Loucy (cell line): Measurements from ENCODE around the gene C15orf39.

Experiments used
- EZH2phosphoT487 ChIP-seq: fragments of 200-600 bp; IDR thresholded peaks from 2 replicates; pipeline ENCODE4 v1.6.1; 2018; ENCODE audit warnings: antibody characterized with exemption, mild to moderate bottlenecking, moderate library complexity, borderline replicate concordance
- TF ChIP-seq, protein P1 (sequence below): fragments of 200-600 bp; sonication (generic); conservative IDR thresholded peaks from 2 replicates; pipeline ENCODE4 v1.5.1; 2014; ENCODE audit warnings: mild to moderate bottlenecking, antibody characterized with exemption, low read length

DNA sequence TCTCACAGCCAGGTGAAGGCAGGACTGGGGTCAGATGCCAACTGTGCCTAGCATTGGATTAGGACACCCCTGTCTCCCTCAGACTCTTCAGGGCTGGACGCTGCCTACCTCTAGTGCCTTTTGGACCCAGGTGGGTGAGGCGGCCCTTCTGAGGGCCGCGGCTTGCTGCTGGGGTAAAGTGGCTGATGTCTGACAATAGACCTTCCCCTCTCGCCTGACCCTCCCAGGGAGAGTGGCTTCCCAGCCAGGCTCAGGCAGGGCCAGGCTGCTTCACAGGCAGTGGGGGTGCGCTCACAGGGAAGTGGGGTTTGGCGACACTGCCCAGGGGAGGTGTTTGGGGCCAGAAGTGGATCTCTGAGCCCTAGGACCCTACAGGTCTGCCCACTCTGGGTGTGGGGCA, 43.3 kb upstream of the C15orf39 start:
- TF ChIP-seq, protein P1, sequence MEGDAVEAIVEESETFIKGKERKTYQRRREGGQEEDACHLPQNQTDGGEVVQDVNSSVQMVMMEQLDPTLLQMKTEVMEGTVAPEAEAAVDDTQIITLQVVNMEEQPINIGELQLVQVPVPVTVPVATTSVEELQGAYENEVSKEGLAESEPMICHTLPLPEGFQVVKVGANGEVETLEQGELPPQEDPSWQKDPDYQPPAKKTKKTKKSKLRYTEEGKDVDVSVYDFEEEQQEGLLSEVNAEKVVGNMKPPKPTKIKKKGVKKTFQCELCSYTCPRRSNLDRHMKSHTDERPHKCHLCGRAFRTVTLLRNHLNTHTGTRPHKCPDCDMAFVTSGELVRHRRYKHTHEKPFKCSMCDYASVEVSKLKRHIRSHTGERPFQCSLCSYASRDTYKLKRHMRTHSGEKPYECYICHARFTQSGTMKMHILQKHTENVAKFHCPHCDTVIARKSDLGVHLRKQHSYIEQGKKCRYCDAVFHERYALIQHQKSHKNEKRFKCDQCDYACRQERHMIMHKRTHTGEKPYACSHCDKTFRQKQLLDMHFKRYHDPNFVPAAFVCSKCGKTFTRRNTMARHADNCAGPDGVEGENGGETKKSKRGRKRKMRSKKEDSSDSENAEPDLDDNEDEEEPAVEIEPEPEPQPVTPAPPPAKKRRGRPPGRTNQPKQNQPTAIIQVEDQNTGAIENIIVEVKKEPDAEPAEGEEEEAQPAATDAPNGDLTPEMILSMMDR: no peak
- TF ChIP-seq EZH2phosphoT487: no peak
